Activated CD4-positive, alpha-beta T cell treated with anti-CD3 and anti-CD28 coated beads for 1 hour (primary cell): ENCODE data around the gene ZYX.

Experiments used
- DNase-seq: peaks from one replicate; pipeline ENCODE4 v3.0.0-alpha.2; 2020

ZYX gene

GRCh38 chr7:143380646-143381426 lies at the start of gene ZYX:
Gene ZYX, plus strand, starts transcription at chr7:143381345. Its CDS starts 227 bp downstream, at chr7:143381572.
- DNase-seq = peak; percentile 83

- no peak for DNase-seq
Observed at GRCh38 chr7:143334244-143334643, 46.9 kb upstream of the ZYX start.

GRCh38 chr7:143337216-143337615 lies 43.9 kb upstream of the ZYX start:
- no peak for DNase-seq

GRCh38 chr7:143341842-143342241 lies 39.3 kb upstream of the ZYX start:
- no peak for DNase-seq

- no peak for DNase-seq
Observed at GRCh38 chr7:143343596-143343995, 37.5 kb upstream of the ZYX start.

GRCh38 chr7:143345428-143345900 lies 35.7 kb upstream of the ZYX start:
- peak; percentile 47 for DNase-seq

- no peak for DNase-seq
Observed at GRCh38 chr7:143346018-143346417, 35.1 kb upstream of the ZYX start.

GRCh38 chr7:143347950-143348349 lies 33.2 kb upstream of the ZYX start:
- DNase-seq = no peak

GRCh38 chr7:143351060-143351459 lies 30.1 kb upstream of the ZYX start:
- DNase-seq = no peak

- no peak for DNase-seq
Observed at GRCh38 chr7:143351574-143351973, 29.6 kb upstream of the ZYX start.

- DNase-seq = no peak
Observed at GRCh38 chr7:143352531-143353002, 28.6 kb upstream of the ZYX start.

GRCh38 chr7:143354376-143354775 lies 26.8 kb upstream of the ZYX start:
- no peak for DNase-seq

GRCh38 chr7:143354965-143355364 lies 26.2 kb upstream of the ZYX start:
- DNase-seq = no peak

- no peak for DNase-seq
Observed at GRCh38 chr7:143355450-143356385, 25.4 kb upstream of the ZYX start.

GRCh38 chr7:143356414-143357050 lies 24.6 kb upstream of the ZYX start:
- no peak for DNase-seq

GRCh38 chr7:143358626-143359025 lies 22.5 kb upstream of the ZYX start:
- no peak for DNase-seq

GRCh38 chr7:143359771-143360353 lies 21.3 kb upstream of the ZYX start:
- DNase-seq = no peak

GRCh38 chr7:143360788-143361551 lies 20.2 kb upstream of the ZYX start:
- no peak for DNase-seq

GRCh38 chr7:143361552-143362130 lies 19.5 kb upstream of the ZYX start:
- no peak for DNase-seq

GRCh38 chr7:143362131-143363015 lies 18.8 kb upstream of the ZYX start, which contains the start of gene FAM131B:
Gene FAM131B, minus strand, starts transcription at chr7:143362713. Its CDS starts 110 bp downstream, at chr7:143362603.
- no peak for DNase-seq
